GM21717 (cell line): ENCODE results near the gene P2RY2.

Experiments
- ATAC-seq: cut with Tn5 transposase; IDR thresholded peaks from one replicate; pipeline ENCODE4 v1.9.1; 2021; ENCODE audit warnings: mild to moderate bottlenecking, moderate library complexity; ENCODE audit not compliant: unreplicated experiment

P2RY2 gene

GRCh38 chr11:73218106-73218829, at the start of gene P2RY2:
TSS of gene P2RY2 (plus strand) at chr11:73218281. CDS start at chr11:73234160, 15,879 bp downstream.
- no peak for ATAC-seq

DNA sequence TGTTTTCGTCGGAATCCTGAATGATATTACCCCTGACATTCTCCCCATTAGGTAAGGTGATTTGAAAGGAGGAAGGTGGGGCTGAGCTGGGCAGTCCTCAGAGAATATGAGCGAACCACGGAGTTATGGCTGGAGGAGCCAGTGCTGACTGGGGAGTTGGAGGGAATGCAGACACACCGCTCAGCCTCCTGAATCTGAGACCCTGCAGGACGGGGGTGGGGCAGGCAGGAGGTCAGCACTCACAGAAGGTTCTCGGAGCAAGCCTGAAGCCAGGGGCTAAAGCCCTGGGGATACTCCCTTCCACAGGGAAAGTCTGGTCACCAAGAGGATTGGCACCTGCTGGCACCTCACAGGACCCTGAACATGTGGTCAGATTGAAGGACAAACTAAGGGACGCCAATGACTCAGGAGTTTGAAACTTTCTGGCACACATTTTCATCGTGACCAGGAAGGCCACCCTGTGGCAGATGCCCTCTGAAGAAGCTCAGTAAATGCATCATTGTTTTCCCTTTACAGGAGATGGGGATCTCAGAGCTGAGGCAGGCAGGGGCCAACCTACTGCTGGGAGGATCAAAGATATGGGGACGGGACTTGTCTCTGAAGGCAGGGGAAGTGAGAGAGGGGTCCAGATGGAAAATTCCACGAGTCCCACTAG, 49.0 kb upstream of the P2RY2 start:
- ATAC-seq = no peak

GRCh38 chr11:73170140-73170539, 47.9 kb upstream of the P2RY2 start:
- no peak for ATAC-seq

GRCh38 chr11:73171436-73172161, 46.5 kb upstream of the P2RY2 start:
- ATAC-seq = no peak

- ATAC-seq = no peak
These were observed 45.0 kb upstream of the P2RY2 start for GRCh38 chr11:73172992-73173656.

DNA sequence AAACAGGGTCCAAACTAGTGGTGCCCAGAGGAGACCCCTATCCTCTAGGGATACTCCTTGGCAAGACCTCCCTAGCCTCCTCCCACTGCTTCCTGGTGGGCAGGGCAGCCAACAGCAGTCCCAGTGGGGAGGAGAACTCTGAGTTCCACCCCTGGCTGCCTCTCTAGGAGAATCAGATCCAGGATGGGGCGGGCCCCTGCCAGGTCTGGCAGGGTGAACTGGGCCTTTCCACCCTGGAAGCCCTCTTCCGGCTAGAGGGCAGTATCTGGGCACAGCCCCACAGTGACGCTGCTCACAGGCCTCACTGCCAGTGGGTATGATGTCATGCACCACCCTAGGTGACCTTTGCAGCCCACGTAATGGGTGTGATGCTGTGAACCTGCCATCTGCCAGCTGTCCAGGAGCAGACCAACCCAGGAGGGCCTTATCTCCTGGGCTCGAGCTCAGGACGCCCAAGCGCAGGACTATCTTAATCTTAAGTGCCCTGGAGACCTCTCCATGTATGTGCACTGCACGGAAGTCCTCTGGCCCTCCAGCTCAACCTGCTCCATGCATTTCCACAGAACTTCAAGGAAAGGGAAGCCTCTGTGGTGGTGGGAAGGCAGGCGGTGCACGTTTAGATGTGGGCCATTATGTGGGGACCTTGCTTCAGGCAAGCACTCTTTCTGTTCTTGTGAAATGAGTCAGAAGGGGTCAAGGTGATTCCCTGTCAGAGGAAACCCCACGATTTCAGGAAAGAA, 44.2 kb upstream of the P2RY2 start:
- no peak for ATAC-seq

GRCh38 chr11:73174495-73174791, 43.6 kb upstream of the P2RY2 start:
- ATAC-seq = no peak

GRCh38 chr11:73175551-73176144, 42.4 kb upstream of the P2RY2 start:
- ATAC-seq = no peak

- ATAC-seq = no peak
These were observed 41.8 kb upstream of the P2RY2 start for GRCh38 chr11:73176145-73176873.

DNA sequence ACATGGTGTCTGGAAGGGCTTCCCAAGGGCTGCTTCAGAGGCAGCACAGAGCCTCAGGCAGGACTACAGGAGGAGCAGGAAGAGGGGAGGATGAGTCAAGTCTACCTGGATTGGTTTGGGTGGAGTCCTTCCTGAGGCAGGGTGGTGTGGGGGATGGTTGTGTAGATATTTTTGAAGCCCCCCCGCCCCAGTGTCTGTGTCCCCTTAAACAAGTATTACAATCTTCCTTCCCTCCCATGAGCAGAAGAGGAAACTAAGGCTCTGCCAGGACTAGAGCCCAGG, 41.3 kb upstream of the P2RY2 start:
- ATAC-seq = no peak

- ATAC-seq = no peak
These were observed 40.7 kb upstream of the P2RY2 start for GRCh38 chr11:73177380-73177777.

- no peak for ATAC-seq
These were observed 40.1 kb upstream of the P2RY2 start for GRCh38 chr11:73177778-73178539.

- ATAC-seq = no peak
These were observed 39.4 kb upstream of the P2RY2 start for GRCh38 chr11:73178681-73179080.

- ATAC-seq = no peak
These were observed 35.2 kb upstream of the P2RY2 start for GRCh38 chr11:73182824-73183321.

DNA sequence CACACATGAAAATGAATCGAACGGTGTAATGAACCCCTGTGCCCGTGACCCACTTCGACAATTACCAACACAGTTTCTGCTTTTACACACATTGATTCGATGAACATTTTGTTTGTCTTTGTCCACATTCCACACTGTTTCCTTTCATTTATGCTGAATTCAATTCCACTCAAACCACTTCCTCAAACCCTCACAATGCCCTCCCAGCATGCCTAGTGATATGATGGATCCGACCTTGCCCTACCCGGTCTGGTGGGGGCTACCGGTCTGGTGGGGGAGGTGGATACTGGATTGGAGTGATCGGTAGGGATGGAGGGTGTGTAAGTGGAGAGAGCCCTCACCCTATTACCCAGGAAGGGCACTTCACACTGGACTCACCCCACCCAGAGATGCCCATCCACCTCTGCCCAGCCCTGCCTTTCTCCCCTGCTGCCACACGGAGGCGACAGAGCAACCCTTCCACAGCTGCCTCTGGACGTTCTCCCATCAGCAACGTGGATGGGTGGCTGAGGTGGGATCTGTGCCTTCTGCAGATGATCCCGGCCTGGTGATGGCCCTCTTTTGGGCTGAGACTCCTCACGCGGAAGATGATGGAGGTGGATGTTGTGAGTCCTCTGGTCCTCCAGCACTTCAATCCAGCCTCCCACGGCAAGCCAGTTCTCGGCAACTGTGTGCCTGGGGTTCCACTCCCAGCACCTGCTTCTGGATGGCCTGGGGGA, 33.0 kb upstream of the P2RY2 start:
- no peak for ATAC-seq

DNA sequence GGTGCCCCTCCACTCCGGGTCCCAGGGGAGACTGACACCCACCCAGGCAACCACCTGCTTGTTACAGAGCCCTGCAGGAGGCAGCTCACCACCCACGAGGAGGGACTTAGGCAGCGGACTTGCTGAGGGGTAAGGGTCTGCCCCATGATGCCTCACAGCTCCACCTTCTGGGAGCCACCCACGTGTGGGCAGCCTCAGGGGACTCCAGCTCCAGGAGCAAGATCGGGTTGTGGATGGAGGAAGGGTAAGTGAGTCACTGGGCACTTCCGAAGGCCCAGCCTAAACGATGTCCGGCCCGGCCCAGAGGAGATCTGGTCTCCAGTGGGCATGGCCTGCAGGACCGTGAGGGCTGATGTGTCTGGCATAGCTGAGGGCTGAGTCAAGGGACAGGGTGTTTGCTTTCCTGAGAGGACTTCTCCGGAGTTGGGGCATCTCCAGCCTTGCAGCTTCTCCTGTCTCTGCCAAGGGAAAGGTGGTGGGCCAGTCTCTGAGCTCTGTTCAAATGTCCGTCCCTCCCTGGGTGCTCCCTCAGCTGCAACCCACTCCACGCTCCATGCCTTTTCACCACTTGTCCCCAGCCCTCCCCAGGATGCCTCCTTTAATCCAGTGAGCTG, 32.3 kb upstream of the P2RY2 start:
- ATAC-seq = no peak

DNA sequence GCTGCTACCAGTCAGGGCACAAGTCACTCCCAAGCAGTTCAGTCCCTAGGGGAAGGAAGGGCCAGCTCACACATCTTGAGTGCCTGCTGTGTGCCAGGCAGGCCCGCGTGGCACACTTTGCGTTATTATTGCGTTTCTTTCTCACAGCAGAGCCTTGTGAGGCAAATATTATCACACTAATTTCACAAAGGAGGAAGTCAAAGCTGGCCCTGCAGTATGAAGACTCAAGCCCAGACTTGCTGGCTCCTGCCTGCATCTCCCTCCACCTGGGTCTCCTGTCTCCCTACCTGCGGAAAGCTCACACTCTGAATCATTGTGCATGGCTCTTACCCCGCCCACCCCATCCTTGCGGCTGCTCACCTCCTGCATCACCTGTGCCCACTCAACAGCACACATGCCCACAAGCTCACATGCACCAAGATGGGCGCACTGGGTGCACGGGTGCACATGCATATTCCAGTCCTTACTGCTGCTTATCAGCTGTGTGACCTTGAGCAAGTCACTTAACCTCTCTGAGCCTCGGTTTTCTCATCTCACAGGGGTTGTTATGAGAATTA, 31.7 kb upstream of the P2RY2 start:
- no peak for ATAC-seq

DNA sequence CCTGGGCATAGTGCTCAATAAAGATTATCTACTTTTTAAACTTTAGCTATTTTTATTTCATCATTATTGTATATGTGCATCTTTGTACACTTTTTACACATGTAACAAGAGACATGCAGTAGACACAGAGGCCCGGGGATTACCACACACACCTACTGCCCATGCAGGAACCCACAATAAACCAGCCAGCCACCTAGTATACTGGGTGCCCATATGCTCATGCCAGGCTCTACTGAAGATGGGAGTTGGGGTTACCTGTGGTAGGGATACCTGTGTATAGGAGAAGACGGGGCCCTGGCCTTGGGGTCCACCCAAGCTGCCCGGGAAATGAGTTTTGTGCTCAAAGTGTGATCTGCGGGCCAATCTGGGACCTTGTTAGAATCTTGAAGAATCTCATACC, 31.2 kb upstream of the P2RY2 start:
- ATAC-seq = no peak
